ENCODE results near the gene ZNF83.
"Not testable (repeated sequence)": the region's sequence is repeated elsewhere in the genome, so short reads cannot be mapped to it uniquely, and the experiment has no call there.

The ZNF83 gene

DNA sequence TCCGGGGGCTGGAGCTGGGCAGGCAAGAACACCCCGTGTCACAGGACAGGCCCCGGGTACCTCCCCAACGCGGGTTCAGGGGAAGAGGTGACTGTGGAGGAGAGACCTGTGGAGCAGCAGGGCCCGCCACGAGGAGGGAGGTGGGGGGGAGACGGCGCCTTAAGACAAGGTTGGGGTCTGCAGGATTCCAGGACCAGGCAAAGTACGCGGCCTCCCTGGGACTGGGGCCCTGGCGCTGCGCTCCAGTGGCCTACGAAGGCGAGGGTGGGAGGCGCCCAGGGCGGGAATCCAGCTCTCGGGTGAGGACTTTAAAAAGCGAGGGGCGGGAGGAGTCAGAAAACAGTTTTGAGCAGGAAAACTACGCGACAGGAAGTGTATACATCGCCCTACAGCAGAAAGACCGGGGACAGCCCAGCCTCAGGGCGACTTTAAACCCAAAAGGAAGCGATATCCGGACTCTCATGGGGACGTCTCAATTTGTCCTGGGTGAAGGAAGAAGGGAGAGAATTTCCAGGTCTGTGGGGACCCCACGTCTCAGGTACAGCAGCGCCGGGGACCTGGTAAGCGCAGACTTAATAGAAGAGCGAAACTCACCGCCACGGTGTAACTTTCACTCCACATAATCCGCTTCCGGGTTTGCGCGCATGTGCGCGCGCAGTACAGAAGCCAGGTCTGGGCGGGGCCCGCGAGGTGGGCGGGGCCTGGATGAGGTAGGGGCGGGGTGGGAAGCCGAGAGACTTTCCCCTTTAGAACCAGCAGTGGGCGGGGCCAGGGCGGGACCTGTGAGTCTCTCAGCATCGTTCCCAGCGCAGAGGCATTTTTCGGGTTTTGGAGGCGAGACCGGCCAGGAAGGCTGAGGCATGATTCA lies at the start of gene ZNF83:
TSS of gene ZNF83 (minus strand) at position 638 of the 868 bp plus-strand sequence.
- DNase-seq: peak; percentile 92 to 94

- DNase-seq: no peak
Observed at GRCh38 chr19:52687684-52688083, 49.5 kb upstream of the ZNF83 start.

GRCh38 chr19:52685811-52686210 lies 47.7 kb upstream of the ZNF83 start:
- DNase-seq: no peak

DNA sequence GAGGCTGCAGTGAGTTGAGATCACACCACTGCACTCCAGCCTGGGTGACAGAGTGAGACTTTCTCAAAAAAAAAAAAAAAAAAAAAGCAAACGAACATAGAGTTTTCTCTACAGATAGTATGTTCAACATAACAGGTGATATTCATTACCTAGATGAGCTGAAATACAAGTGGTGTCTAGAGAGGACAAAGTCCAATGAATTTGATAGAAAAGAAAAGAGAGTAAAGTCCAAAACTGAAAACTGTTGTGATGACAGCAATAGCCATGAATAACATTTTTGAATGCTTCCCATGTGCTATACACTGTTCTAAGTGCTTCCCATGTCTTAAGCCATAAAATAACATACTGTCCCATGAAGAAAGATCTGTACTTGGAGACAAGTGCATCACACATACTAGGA lies 43.1 kb upstream of the ZNF83 start:
- DNase-seq: not testable (repeated sequence)

- DNase-seq: no peak
Observed at GRCh38 chr19:52679598-52679997, 41.4 kb upstream of the ZNF83 start.

GRCh38 chr19:52675239-52675638 lies 37.1 kb upstream of the ZNF83 start:
- not testable (repeated sequence) for DNase-seq

- DNase-seq: no peak
Observed at GRCh38 chr19:52673014-52673413, 34.9 kb upstream of the ZNF83 start.

DNA sequence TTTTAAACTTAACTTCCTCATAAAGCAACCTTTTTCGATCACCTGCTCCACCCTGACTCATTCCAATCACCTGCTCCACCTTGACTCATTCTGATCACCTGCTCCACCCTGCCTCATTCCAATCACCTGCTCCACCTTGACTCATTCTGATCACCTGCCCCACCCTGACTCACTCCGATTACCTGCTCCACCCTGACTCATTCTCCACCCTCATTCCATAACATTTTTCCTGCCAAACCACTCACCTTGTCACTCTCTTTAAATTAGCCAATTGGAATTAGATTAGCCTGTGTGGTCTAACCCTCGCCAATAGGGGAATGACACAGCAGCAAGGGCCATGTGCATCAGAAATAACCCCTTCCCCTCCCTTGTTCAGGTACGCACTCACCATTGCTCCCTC lies 31.9 kb upstream of the ZNF83 start:
- DNase-seq: no peak

DNA sequence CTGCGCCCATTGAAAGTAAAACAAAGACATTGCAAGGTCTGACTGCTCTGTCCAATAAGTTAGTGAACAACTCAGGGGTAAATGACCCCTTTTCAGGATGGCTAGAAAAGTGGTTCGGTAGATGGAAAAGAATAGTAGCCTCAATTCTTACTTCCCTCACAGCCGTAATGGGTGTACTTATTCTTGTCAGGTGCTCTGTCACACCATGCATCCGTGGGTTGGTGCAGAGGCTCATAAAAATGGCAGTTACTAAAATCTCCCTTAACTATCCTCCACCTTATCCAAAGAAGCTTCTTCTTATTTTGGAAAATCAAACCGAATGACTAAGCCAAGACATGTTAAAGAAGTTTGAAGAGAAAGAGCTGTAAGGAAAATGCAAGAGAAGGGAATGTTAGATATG lies 31.4 kb upstream of the ZNF83 start:
- no peak for DNase-seq

DNA sequence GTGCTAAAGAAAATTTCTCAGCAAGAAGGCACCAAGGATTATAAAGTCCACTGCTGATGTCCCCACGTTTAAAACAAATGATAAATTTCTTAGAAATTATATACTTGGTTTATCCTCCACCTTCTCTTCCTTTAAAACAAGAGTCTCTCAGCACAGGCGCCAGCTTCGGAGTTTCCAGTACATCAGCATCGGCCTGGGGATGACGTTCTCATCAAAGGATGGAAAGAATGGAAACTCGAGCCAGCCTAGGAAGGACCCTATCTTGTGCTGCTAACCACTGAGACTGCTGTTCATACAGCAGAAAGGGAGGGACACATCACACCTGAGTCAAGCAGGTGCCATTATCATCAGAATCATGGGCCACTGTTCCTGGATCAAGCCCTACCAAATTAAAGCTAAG lies 29.8 kb upstream of the ZNF83 start:
- DNase-seq: no peak

GRCh38 chr19:52666506-52666905 lies 28.4 kb upstream of the ZNF83 start:
- DNase-seq: no peak

- DNase-seq: no peak
Observed at GRCh38 chr19:52665529-52665928, 27.4 kb upstream of the ZNF83 start.

DNA sequence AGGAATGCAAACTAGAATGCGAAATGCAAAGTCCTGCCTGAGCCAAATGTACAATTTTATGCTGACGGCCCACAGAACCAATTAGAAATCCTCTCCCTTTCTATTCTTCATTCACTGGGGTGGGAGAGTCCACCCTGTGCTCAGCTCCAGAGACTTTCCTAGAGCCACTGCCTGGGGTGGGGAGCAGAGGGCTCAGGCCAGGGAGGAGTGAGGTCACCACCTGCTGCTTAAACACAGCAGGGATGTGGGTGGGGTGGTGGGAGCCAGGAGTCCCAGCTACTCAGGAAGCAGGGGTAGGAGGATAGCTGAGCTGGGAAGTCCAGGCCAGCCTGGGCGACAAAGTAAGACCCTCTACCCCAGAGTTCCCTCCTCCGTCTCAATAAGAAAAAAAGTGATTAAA lies 26.9 kb upstream of the ZNF83 start:
- no peak for DNase-seq

- no peak for DNase-seq
Observed at GRCh38 chr19:52664461-52664860, 26.3 kb upstream of the ZNF83 start.

- DNase-seq: no peak
Observed at GRCh38 chr19:52662631-52663030, 24.5 kb upstream of the ZNF83 start.

GRCh38 chr19:52660981-52661380 lies 22.8 kb upstream of the ZNF83 start:
- no peak for DNase-seq

- no peak for DNase-seq
Observed at GRCh38 chr19:52659013-52659412, 20.9 kb upstream of the ZNF83 start.

DNA sequence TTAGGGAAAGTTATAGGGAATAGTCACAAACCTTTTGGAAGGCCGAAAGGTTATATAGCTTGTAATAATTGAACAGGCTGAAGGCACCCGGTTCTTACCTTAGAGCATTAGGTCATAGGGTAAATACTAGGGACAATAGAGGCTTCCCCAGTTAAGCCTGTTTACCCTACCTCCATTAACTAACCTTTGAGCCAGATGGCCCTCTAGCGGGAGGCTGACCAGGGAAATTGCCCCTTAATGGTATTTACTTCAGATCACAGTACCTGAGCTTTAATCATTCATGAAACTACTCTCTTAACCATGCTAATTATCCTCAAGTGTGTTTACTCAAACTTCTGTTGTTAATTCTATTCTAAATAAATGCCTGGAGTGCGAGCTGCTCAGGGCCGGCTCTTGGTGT lies 20.4 kb upstream of the ZNF83 start:
- no peak for DNase-seq

- no peak for DNase-seq
Observed at GRCh38 chr19:52653161-52653560, 15.0 kb upstream of the ZNF83 start.

DNA sequence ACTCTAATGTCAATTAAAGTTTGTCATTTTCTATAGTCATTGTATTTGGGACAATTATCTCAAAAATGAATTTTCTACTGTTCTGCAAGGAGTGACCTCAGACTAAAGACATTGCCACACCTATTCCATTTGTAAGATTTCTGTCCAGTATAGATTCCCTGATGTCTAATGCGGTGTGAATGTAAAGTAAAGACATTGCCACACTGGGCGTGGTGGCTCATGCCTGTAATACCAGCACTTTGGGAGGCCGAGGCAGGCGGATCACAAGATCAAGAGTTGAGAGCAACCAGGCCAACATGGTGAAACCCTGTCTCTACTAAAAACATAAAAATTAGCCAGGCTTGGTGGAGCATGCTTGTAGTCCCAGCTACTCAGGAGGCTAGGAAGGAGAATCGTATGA lies 13.8 kb upstream of the ZNF83 start:
- DNase-seq: no peak

DNA sequence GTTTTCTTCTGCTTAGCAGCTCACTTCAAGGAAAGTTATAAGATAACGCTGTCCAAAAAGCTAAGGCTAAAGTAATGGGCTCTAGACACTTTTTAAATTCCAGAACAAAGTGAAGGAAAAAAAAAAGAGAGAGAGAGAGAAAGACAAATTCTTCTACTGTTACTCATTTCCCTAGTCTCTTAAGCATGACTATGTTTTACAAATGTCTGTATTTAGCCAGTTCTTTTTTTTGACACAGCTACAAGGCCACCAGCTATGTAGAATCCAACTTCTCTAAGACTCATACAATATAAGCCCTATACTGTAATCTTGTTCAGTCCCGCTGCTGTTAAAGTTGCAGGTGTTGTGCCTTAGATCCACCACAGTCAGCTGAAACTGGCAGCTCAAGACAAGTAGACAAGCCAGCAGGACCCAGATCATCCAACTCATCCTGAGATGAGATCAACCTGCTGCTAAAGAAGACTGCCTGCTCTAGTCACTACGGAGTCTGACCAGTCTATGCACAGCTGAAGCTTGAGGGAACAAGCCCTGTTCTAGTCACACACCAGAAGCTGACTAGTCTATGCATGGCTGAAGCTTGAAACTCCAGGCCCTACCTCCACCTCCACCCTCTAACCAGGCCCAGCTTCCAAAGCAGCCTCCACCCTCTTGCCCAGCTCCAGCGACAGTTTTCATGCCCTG lies 10.3 kb upstream of the ZNF83 start:
- DNase-seq: no peak

- no peak for DNase-seq
Observed at GRCh38 chr19:52646571-52647217, 8.5 kb upstream of the ZNF83 start.

GRCh38 chr19:52640916-52641315 lies 2.8 kb upstream of the ZNF83 start:
- no peak for DNase-seq

DNA sequence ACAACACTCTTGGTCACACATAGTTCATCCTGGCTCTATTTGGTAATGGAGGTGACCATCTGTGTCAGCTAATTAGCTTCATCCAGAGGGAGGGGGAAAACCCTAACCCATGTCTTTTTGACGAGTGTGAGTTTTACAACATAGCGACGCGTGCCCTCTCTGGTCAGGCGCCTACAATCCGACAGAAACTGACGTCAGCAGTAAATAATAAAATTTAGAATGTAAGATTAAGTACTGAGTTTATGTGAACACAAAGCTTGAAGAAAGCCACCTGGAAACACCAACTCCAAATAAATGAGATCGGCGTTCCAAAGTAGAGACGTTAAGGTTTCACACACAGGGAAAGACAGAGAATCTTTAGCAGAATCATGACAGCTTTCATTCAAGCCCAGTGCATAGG lies 1.8 kb upstream of the ZNF83 start:
- DNase-seq: no peak

All from NCI-H187 (cell line).